ENCODE measurements around the gene LSMEM2. TPM values are rescaled to one million over a fixed set of nuclear protein-coding genes. Genes with fewer than 3 reads are reported as not detected.

Gene LSMEM2
- total RNA-seq, 1 experiment from 2014 or later = not detected

DNA sequence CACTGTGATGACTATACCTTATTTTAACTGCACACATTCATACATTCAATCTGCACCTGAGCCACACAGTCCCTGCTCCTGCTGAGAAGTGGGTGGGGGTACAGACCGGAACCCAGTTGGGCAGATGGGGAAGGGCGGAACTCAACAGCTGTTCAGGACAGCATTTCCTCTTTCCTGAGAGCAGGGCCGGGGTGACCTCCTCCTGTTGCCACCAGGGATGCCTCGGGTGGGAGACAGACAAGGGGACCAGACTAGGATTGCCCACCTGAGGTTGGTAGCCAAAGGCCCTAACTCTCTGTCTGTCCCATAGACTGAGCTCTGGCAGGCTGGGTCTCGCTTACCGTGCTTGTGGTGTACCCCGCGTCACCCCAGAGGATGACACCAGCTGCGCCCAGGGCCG, 39.7 kb downstream of the LSMEM2 start:
- Histone ChIP-seq H3K36me3 (ENCODE audit: insufficient read depth, low read length, poor library complexity, severe bottlenecking) (no peaks in the 10 kb centered on the region), H3K27me3 (replicated peaks; ENCODE audit: insufficient read depth, low read depth, low read length, poor library complexity) (no peaks in the 10 kb centered on the region), H3K9me3 (ENCODE audit: low read depth, low read length, poor library complexity, severe bottlenecking) (no peaks in the 10 kb centered on the region), H3K4me1 (ENCODE audit: insufficient read depth, low read length, poor library complexity, severe bottlenecking) (peaks cover 3% of the 10 kb centered on the region), H3K27ac (ENCODE audit: low read depth, low read length, poor library complexity, severe bottlenecking) (no peak overlapping the region), H3K4me3 (ENCODE audit: low read depth, low read length, poor library complexity, severe bottlenecking) (no peak overlapping the region)
- ChIA-PET POLR2A (ENCODE audit: low non-redundant PET) (no interaction called here), CTCF (no interaction called here)
- TF ChIP-seq, protein P1, sequence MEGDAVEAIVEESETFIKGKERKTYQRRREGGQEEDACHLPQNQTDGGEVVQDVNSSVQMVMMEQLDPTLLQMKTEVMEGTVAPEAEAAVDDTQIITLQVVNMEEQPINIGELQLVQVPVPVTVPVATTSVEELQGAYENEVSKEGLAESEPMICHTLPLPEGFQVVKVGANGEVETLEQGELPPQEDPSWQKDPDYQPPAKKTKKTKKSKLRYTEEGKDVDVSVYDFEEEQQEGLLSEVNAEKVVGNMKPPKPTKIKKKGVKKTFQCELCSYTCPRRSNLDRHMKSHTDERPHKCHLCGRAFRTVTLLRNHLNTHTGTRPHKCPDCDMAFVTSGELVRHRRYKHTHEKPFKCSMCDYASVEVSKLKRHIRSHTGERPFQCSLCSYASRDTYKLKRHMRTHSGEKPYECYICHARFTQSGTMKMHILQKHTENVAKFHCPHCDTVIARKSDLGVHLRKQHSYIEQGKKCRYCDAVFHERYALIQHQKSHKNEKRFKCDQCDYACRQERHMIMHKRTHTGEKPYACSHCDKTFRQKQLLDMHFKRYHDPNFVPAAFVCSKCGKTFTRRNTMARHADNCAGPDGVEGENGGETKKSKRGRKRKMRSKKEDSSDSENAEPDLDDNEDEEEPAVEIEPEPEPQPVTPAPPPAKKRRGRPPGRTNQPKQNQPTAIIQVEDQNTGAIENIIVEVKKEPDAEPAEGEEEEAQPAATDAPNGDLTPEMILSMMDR (conservative IDR thresholded peaks at IDR 0.05; ENCODE audit: low read depth, low read length) = no peak
- TF ChIP-seq EZH2 (IDR thresholded peaks at IDR 0.05; ENCODE audit: borderline replicate concordance, low read depth, low read length, poor library complexity, severe bottlenecking) = no peak
- no TSS peak for BruUV-seq (replicated peaks)
- intact Hi-C loops (cut with micrococcal nuclease; ENCODE audit: unreplicated experiment) = no loop called here
- no peak for DNase-seq (ENCODE audit: low spot score)

DNA sequence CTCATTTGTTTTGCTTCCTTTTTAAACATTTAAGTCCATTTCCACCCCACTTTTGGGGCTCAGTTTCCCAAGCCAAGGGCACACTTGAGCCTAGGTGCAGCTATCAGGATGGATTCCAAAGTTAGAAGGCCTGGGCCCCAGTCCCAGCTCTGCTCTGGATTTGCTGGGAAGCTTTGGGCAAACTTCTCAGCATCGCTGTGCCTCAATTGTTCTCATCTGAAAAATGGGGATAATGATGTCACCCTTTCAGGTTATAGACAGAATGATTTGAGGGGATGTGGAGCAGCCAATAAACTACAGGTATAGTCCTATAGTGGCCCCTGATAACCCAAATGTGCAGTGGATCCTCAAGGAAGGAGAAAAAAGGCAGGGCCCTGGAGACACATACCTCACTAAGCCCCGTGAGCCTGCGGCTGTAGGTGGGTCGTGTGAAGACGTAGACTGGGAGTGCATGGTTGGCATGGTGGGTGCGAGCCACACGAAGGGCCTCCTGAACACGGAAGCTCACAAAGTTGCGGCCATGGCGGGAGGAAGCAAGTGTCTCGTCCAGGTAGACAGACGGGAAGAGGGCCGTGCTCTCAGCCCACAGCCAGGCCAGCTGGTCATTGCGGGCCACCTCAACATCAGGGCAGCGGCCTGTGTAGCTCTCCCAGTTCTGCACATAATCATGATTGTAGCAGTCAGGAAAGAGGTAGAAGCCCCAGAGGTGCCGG, 40.5 kb downstream of the LSMEM2 start:
- BruUV-seq (replicated peaks) = TSS peak; percentile 30
- Histone ChIP-seq H3K9me3 (ENCODE audit: low read depth, low read length, poor library complexity, severe bottlenecking) (no peaks in the 10 kb centered on the region), H3K4me1 (ENCODE audit: insufficient read depth, low read length, poor library complexity, severe bottlenecking) (peaks cover 3% of the 10 kb centered on the region), H3K4me3 (ENCODE audit: low read depth, low read length, poor library complexity, severe bottlenecking) (no peak overlapping the region), H3K27me3 (replicated peaks; ENCODE audit: insufficient read depth, low read depth, low read length, poor library complexity) (no peaks in the 10 kb centered on the region), H3K36me3 (ENCODE audit: insufficient read depth, low read length, poor library complexity, severe bottlenecking) (no peaks in the 10 kb centered on the region), H3K27ac (ENCODE audit: low read depth, low read length, poor library complexity, severe bottlenecking) (no peak overlapping the region)
- intact Hi-C loops (cut with micrococcal nuclease; ENCODE audit: unreplicated experiment) = no loop called here
- ChIA-PET POLR2A (ENCODE audit: low non-redundant PET) (no interaction called here), CTCF (no interaction called here)
- no peak for DNase-seq (ENCODE audit: low spot score)
- TF ChIP-seq, protein P1 (conservative IDR thresholded peaks at IDR 0.05; ENCODE audit: low read depth, low read length) = no peak
- no peak for TF ChIP-seq EZH2 (IDR thresholded peaks at IDR 0.05; ENCODE audit: borderline replicate concordance, low read depth, low read length, poor library complexity, severe bottlenecking)

DNA sequence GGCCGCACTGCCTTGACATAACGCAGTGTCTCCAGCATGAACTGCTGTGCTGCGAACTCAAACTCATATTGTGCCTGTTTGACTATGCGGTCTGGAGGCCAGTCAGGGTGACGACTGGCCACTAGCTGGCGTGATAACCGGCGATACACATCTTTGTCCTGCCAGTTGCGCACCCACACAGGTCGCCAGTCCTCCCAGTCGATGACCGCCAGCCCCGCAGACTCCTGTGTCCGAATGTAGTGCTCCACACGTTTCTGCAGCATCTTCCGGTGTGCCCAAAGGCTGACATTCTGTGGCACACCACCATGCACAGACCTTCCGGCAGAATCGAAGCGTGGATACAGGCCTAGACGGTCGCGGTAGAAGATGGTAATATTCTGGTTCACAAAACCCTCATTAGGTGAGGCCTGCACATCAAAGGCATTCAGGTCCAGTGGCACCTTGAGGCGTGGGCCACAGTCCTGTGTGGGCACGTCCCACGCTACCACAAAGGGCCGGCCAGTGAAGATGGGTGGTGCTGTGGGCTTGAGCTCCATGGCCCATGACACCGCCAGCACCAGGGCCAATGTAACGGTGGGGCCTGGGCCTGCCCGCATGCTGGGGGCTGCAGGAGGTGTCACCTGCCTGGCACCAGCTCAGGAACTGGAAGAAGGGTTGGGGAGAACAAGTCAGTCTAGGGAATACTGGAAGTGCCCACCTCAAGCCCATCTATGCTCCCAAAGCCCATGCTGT, 41.2 kb downstream of the LSMEM2 start:
- peak overlapping the region; percentile 99 for H3K27ac ChIP-seq (ENCODE audit: low read depth, low read length, poor library complexity, severe bottlenecking)

More for the DNA sequence above, 41.2 kb downstream of the LSMEM2 start:
- intact Hi-C loops (cut with micrococcal nuclease; ENCODE audit: unreplicated experiment) = no loop called here
- no peak for TF ChIP-seq EZH2 (IDR thresholded peaks at IDR 0.05; ENCODE audit: borderline replicate concordance, low read depth, low read length, poor library complexity, severe bottlenecking)
- TF ChIP-seq, protein P1 (conservative IDR thresholded peaks at IDR 0.05; ENCODE audit: low read depth, low read length) = no peak
- POLR2A ChIA-PET (ENCODE audit: low non-redundant PET) = no interaction called here
- Histone ChIP-seq H3K9me3 (ENCODE audit: low read depth, low read length, poor library complexity, severe bottlenecking) (no peaks in the 10 kb centered on the region), H3K27me3 (replicated peaks; ENCODE audit: insufficient read depth, low read depth, low read length, poor library complexity) (no peaks in the 10 kb centered on the region), H3K4me3 (ENCODE audit: low read depth, low read length, poor library complexity, severe bottlenecking) (peak overlapping the region; percentile 73), H3K4me1 (ENCODE audit: insufficient read depth, low read length, poor library complexity, severe bottlenecking) (peaks cover 3% of the 10 kb centered on the region), H3K36me3 (ENCODE audit: insufficient read depth, low read length, poor library complexity, severe bottlenecking) (no peaks in the 10 kb centered on the region)
- BruUV-seq (replicated peaks) = no TSS peak
- DNase-seq (ENCODE audit: low spot score) = no peak
- CTCF ChIA-PET = no interaction called here

Data from A673 (cell line).